Activated T-helper 1 cell treated with anti-CD3 and anti-CD28 coated beads, Interleukin-12 subunit alpha, Interleukin-12 subunit beta, Interleukin-2, Interleukin-4 antibody, amounts not matched to agents 30 ng/mL and 10 ng/mL and 1 ng/mL, durations not matched to agents 14 hours and 24 hours and 36 hours (primary cell): ENCODE measurements around the gene NUP54. TPM values are rescaled to one million over a fixed set of nuclear protein-coding genes. Genes with fewer than 3 reads are reported as not detected.

Source experiments
- DNase-seq: peaks from one replicate; pipeline ENCODE4 v3.0.0; 2021; ENCODE audit warnings: low spot score
- H3K27ac Mint-ChIP-seq: one replicate; pipeline ENCODE4 v1.8.0; 2021; ENCODE audit warnings: mild to moderate bottlenecking, mixed read lengths
- H3K27me3 Mint-ChIP-seq: one replicate; pipeline ENCODE4 v1.8.0; 2022; ENCODE audit warnings: mild to moderate bottlenecking, moderate library complexity, mixed read lengths; ENCODE audit not compliant: insufficient read depth
- H3K36me3 Mint-ChIP-seq: one replicate; pipeline ENCODE4 v1.8.0; 2021; ENCODE audit warnings: low read depth, mixed read lengths
- H3K4me1 Mint-ChIP-seq: one replicate; pipeline ENCODE4 v1.8.0; 2021; ENCODE audit warnings: low read depth, mixed read lengths
- H3K4me3 Mint-ChIP-seq: one replicate; pipeline ENCODE4 v1.8.0; 2021; ENCODE audit warnings: mild to moderate bottlenecking, moderate library complexity, mixed read lengths
- H3K9me3 Mint-ChIP-seq: one replicate; pipeline ENCODE4 v1.8.0; 2021; ENCODE audit warnings: mixed read lengths
- intact Hi-C: fragments of 100-400 bp; cut with micrococcal nuclease; formaldehyde crosslinking; loops from one replicate; pipeline ENCODE4 v1.15.1; 2024
- total RNA-seq: library from RNA; stranded (reverse); gene quantifications from 2 replicates; pipeline ENCODE4 v1.2.3, GENCODE V29; 2022

The NUP54 gene
- total RNA-seq, 1 donor from 2014 or later, result 70.6 TPM

DNA sequence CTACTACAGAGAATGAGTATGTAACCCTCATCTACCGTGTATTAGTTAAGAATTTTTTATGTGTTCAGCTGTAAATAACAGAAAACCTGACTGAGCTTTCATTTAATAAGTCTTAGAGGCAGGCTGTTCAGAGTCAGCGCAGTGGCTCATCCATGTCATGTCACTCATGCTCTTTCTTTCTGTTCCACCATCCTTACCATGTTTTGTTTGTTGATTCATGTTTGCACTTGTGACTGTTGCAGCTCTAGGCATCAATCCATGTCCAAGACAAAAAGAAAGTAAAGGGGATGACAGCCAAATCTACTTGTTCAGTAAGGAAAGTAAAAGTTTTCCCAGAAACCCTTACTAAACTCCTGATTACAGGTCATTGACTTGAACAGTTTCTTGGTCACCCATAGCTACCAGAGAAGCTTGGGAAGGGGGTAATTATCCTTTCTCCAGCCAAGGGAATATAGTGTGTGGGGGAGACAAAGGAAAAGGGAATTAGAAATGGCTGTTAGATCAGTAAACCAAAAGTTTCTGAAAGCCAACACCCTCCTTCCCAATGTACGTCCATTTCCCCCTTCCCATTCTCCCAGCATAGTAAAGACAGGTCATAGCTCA lies 64.7 kb downstream of the NUP54 start:
- Mint-ChIP-seq H3K9me3 (no peaks in the 10 kb centered on the region), H3K4me1 (no peaks in the 10 kb centered on the region), H3K4me3 (no peak overlapping the region), H3K27me3 (peaks cover 8% of the 10 kb centered on the region), H3K27ac (no peak overlapping the region), H3K36me3 (no peaks in the 10 kb centered on the region)
- intact Hi-C loops, result no loop called here
- DNase-seq, result no peak

DNA sequence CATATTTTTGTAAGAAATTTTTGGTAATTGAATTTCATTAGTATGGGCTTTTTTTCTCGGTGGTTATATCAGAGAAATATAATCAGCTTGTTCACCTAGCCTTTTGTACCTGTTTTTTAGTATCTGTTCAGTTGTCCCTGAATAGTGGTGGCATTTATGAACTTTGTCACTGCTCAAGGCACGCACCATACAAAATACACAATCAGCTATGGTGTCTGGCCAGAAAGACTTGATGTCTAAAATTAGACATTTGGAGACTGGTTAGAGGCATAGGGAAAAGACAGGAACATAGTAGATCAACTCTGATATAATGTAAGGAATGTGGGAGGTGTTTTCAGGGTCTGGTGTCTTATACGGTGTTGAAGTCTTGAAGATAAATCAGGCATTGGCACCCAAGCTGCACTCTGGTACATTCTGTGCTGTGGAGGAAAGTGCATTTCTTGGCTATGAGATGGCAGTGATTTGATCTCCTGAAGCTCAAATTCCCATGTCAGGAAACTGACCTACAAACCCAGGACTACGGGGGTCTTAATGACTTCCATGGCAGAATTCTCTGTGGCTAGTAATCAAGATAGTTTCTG lies 70.1 kb downstream of the NUP54 start:
- Mint-ChIP-seq H3K4me3 (no peak overlapping the region), H3K36me3 (no peaks in the 10 kb centered on the region), H3K27me3 (peaks cover 5% of the 10 kb centered on the region), H3K4me1 (no peaks in the 10 kb centered on the region), H3K9me3 (no peaks in the 10 kb centered on the region), H3K27ac (no peak overlapping the region)
- intact Hi-C loops, result no loop called here
- no peak for DNase-seq

- no peak for DNase-seq
- Mint-ChIP-seq H3K4me3 (no peak overlapping the region), H3K4me1 (no peaks in the 10 kb centered on the region), H3K9me3 (no peaks in the 10 kb centered on the region), H3K36me3 (no peaks in the 10 kb centered on the region), H3K27ac (no peak overlapping the region), H3K27me3 (peaks cover 5% of the 10 kb centered on the region)
- intact Hi-C loops, result no loop called here
These were observed 73.1 kb downstream of the NUP54 start for GRCh38 chr4:76074993-76075600.

- Mint-ChIP-seq H3K9me3 (no peaks in the 10 kb centered on the region), H3K27ac (no peak within 1 kb of the TSS), H3K27me3 (peaks cover 5% of the 10 kb centered on the region), H3K36me3 (no peaks in the 10 kb centered on the region), H3K4me3 (no peak within 1 kb of the TSS), H3K4me1 (no peaks in the 10 kb centered on the region)
- DNase-seq, result no peak
- intact Hi-C loops, result no loop called here
These were observed 73.7 kb downstream of the NUP54 start, which contains the start of gene ART3 for GRCh38 chr4:76074468-76074867. Gene ART3, plus strand, starts transcription at chr4:76074709. Its CDS starts 1,181 bp downstream, at chr4:76075890.

DNA sequence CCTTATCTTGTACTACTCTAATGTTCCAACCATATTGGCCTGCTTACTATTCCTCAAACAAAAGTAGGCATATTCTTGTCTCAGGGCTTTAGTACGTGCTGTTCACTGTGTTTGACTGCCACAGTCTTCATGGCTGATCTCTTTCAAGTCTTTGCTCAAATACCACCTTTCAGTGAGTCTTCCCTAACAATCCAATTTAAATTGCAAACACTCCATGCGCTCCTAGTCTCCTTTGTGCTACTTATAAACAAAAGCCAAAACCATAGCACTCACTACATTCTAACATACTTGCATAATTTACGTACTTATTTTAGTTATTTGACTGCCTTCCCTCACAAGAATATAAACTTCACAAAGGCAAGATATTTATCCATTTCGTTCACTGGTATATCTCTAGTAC lies 75.4 kb downstream of the NUP54 start:
- Mint-ChIP-seq H3K36me3 (no peaks in the 10 kb centered on the region), H3K27ac (no peak overlapping the region), H3K4me1 (peaks cover 3% of the 10 kb centered on the region), H3K4me3 (no peak overlapping the region), H3K9me3 (no peaks in the 10 kb centered on the region), H3K27me3 (no peaks in the 10 kb centered on the region)
- intact Hi-C loops, result no loop called here
- no peak for DNase-seq

GRCh38 chr4:76067652-76068286 lies 80.4 kb downstream of the NUP54 start:
- DNase-seq, result peak; percentile 66
- intact Hi-C loops, result loop anchor here (1.0 to 2.0 kb wide), 5 partner anchors 72 to 172 kb away; partner anchors contain the start of gene NUP54
- H3K4me3 Mint-ChIP-seq, result no peak overlapping the region
- peaks cover 8% of the 10 kb centered on the region for H3K4me1 Mint-ChIP-seq
- H3K27ac Mint-ChIP-seq, result no peak overlapping the region
- peaks cover 2% of the 10 kb centered on the region for H3K36me3 Mint-ChIP-seq
- H3K27me3 Mint-ChIP-seq, result no peaks in the 10 kb centered on the region
- H3K9me3 Mint-ChIP-seq, result no peaks in the 10 kb centered on the region

DNA sequence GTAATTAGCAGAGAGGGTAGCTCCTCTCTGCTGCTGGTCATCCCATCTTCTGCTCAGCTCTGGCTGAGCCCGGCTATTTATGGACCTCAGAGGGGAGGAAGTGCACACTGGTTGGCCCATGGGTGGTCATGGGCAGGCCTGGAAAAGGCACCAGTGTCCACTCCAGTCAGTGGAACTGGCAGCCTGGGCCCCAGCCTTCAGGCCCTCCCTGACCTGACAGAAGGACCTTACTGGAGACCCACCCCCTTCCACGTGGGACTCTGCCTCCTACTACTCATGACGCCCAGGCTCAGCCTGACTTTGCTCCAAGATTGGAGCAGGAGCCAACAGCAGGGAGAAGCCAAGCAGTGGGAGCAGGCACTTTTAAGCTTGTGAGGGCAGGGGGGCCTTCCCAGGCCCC lies 81.7 kb downstream of the NUP54 start:
- DNase-seq, result no peak
- Mint-ChIP-seq H3K9me3 (no peaks in the 10 kb centered on the region), H3K4me3 (no peak overlapping the region), H3K27me3 (no peaks in the 10 kb centered on the region), H3K27ac (no peak overlapping the region), H3K36me3 (peaks cover 2% of the 10 kb centered on the region), H3K4me1 (peaks cover 14% of the 10 kb centered on the region)
- intact Hi-C loops, result loop anchor here (2.0 kb wide), 1 partner anchor 150 kb away; no protein-coding TSS in a partner anchor

Other genes with a start within 250 kb of the NUP54 start
- not detected in 2 replicates for gene PPEF2, start 245.9 kb downstream of the NUP54 start, total RNA-seq
- 31.3 and 31.8 TPM in 2 replicates for gene NAAA, start 207.4 kb downstream of the NUP54 start, total RNA-seq
- 69.9 and 72.7 TPM in 2 replicates for gene SDAD1, start 157.5 kb downstream of the NUP54 start, total RNA-seq
- 0.10 TPM in 2 replicates for gene CXCL9, start 140.9 kb downstream of the NUP54 start, total RNA-seq
- gene CXCL10, start 124.9 kb downstream of the NUP54 start, total RNA-seq, result 6.5 and 6.6 TPM in 2 replicates
- gene CXCL11, start 112.3 kb downstream of the NUP54 start, total RNA-seq, result not detected in 2 replicates
- gene ART3, start 73.7 kb downstream of the NUP54 start, total RNA-seq, result 0.47 and 0.49 TPM in 2 replicates
- 1.3 and 1.4 TPM in 2 replicates for gene SCARB2, start 65.4 kb upstream of the NUP54 start, total RNA-seq
- not detected in 2 replicates for gene FAM47E, start 103.3 kb upstream of the NUP54 start, total RNA-seq
- 0.51 and 0.57 TPM in 2 replicates for gene STBD1, start 158.3 kb upstream of the NUP54 start, total RNA-seq